Smooth muscle cell (in vitro differentiated cells): ENCODE data around the gene TXNDC5. TPM values are rescaled to one million over a fixed set of nuclear protein-coding genes. Genes with fewer than 3 reads are reported as not detected.

Experiments used
- DNase-seq: peaks from one replicate; lab custom pipeline; 2025; ENCODE audit not compliant: unreplicated experiment; lab: John Stamatoyannopoulos, UW
- H2AFZ ChIP-seq: fragments of 200-600 bp; sonication (generic); 2 replicates; pipeline ENCODE4 v1.6.0; 2016; ENCODE audit warnings: antibody characterized with exemption, low read depth, mild to moderate bottlenecking
- H3F3A ChIP-seq: fragments of 200-600 bp; sonication (generic); 2 replicates; pipeline ENCODE4 v1.6.0; 2017; ENCODE audit warnings: antibody characterized with exemption, low read depth
- H3K27ac ChIP-seq: fragments of 200-600 bp; sonication (generic); 2 replicates; pipeline ENCODE4 v1.5.1; 2016; ENCODE audit warnings: low read depth, mild to moderate bottlenecking
- H3K27me3 ChIP-seq: fragments of 200-600 bp; sonication (generic); 2 replicates; pipeline ENCODE4 v1.6.1; 2016; ENCODE audit warnings: low read depth, mild to moderate bottlenecking
- H3K36me3 ChIP-seq: fragments of 200-600 bp; sonication (generic); 2 replicates; pipeline ENCODE4 v1.5.1; 2016; ENCODE audit warnings: low read depth
- H3K4me1 ChIP-seq: fragments of 200-600 bp; sonication (generic); 2 replicates; pipeline ENCODE4 v1.5.1; 2016; ENCODE audit warnings: low read depth
- H3K4me2 ChIP-seq: fragments of 200-600 bp; sonication (generic); 2 replicates; pipeline ENCODE4 v1.6.0; 2016; ENCODE audit warnings: mild to moderate bottlenecking
- H3K4me3 ChIP-seq: fragments of 200-600 bp; sonication (generic); 2 replicates; pipeline ENCODE4 v1.5.1; 2016; ENCODE audit warnings: mild to moderate bottlenecking
- H3K79me2 ChIP-seq: fragments of 200-600 bp; sonication (generic); 2 replicates; pipeline ENCODE4 v1.6.0; 2016; ENCODE audit warnings: low read depth, mild to moderate bottlenecking
- H3K9ac ChIP-seq: fragments of 200-600 bp; sonication (generic); 2 replicates; pipeline ENCODE4 v1.6.0; 2016; ENCODE audit warnings: low read depth
- H3K9me3 ChIP-seq: fragments of 200-600 bp; sonication (generic); replicated peaks from 2 replicates; pipeline ENCODE4 v1.5.1; 2016; ENCODE audit warnings: low read depth
- H4K20me1 ChIP-seq: fragments of 200-600 bp; sonication (generic); 2 replicates; pipeline ENCODE4 v1.6.0; 2016; ENCODE audit warnings: low read depth
- WGBS: methylation state at CpG from one replicate; pipeline ENCODE4 v1.1.7; 2016; ENCODE audit warnings: low lambda C conversion rate; 5-methylcytosine and 5-hydroxymethylcytosine counted together
- polyA plus RNA-seq: library from polyadenylated mRNA; unstranded; fragments of >200 nt; fragmentation: Nextera tagmentation; extraction: Ambion mirVana; gene quantifications from 2 replicates; pipeline ENCODE4 v1.2.1, GENCODE V29; 2016
- total RNA-seq: library from RNA; depleted of rRNA; stranded (reverse); fragments of >200 nt; gene quantifications from 2 replicates; pipeline ENCODE4 v1.2.3, GENCODE V29; 2014
- TF ChIP-seq, protein P1 (sequence below): fragments of 200-600 bp; sonication (generic); IDR thresholded peaks from 2 replicates; pipeline ENCODE4 v1.5.1; 2017; ENCODE audit warnings: borderline replicate concordance, mild to moderate bottlenecking, antibody characterized with exemption; ENCODE audit not compliant: insufficient read depth, poor library complexity, severe bottlenecking

TXNDC5 gene
- total and polyA plus RNA-seq, 2 experiments from 2014 or later = 448 to 576 TPM

- H3K4me2 ChIP-seq = peak overlapping the region; percentile 64
- H3K79me2 ChIP-seq = no peaks in the 10 kb centered on the region
- peak overlapping the region; percentile 44 for H2AFZ ChIP-seq
- no peaks in the 10 kb centered on the region for H3K9me3 ChIP-seq
- peak overlapping the region; percentile 70 for H3K27ac ChIP-seq
- H3K4me1 ChIP-seq = peaks cover 11% of the 10 kb centered on the region
- no peaks in the 10 kb centered on the region for H3K27me3 ChIP-seq
- TF ChIP-seq, protein P1, sequence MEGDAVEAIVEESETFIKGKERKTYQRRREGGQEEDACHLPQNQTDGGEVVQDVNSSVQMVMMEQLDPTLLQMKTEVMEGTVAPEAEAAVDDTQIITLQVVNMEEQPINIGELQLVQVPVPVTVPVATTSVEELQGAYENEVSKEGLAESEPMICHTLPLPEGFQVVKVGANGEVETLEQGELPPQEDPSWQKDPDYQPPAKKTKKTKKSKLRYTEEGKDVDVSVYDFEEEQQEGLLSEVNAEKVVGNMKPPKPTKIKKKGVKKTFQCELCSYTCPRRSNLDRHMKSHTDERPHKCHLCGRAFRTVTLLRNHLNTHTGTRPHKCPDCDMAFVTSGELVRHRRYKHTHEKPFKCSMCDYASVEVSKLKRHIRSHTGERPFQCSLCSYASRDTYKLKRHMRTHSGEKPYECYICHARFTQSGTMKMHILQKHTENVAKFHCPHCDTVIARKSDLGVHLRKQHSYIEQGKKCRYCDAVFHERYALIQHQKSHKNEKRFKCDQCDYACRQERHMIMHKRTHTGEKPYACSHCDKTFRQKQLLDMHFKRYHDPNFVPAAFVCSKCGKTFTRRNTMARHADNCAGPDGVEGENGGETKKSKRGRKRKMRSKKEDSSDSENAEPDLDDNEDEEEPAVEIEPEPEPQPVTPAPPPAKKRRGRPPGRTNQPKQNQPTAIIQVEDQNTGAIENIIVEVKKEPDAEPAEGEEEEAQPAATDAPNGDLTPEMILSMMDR = no peak
- no peaks in the 10 kb centered on the region for H3F3A ChIP-seq
- H3K4me3 ChIP-seq = no peak overlapping the region
- no peaks in the 10 kb centered on the region for H4K20me1 ChIP-seq
- no peaks in the 10 kb centered on the region for H3K36me3 ChIP-seq
- WGBS = 47% methylated on average over 11 of the region's 11 CpGs
- peak overlapping the region; percentile 21 for H3K9ac ChIP-seq
- no peak for DNase-seq
These were observed 28.7 kb upstream of the TXNDC5 start for GRCh38 chr6:7939184-7939863.

- Histone ChIP-seq H2AFZ (no peak overlapping the region), H3K4me2 (peak overlapping the region; percentile 64), H3K79me2 (no peaks in the 10 kb centered on the region), H3K9me3 (no peaks in the 10 kb centered on the region), H4K20me1 (no peaks in the 10 kb centered on the region), H3K27me3 (no peaks in the 10 kb centered on the region), H3K36me3 (no peaks in the 10 kb centered on the region), H3K4me3 (no peak overlapping the region), H3K4me1 (peaks cover 11% of the 10 kb centered on the region), H3F3A (no peaks in the 10 kb centered on the region), H3K27ac (peak overlapping the region; percentile 70), H3K9ac (peak overlapping the region; percentile 21)
- WGBS = 97% methylated on average over 4 of the region's 4 CpGs
- TF ChIP-seq, protein P1 = no peak
- DNase-seq = no peak
These were observed 28.1 kb upstream of the TXNDC5 start for GRCh38 chr6:7938562-7939183.

DNA sequence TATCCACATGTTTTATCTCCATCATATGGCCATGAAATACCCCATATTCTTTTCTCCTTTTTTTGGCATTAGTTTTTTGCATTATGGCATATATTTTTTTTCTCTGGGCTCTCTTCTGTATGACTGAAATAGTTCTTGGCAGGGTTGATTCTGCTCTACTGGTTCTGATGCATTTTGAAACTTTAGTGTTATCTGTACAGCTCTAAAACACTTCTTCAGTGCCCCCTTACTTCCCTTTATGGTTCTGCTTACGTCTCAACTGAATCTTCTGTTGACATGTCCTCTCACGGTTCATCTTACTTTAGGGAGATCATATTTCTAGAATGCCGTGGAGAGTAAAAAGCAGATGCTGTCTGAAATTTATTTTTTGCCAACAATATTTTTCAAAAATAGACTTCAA lies 23.2 kb upstream of the TXNDC5 start:
- H3K27me3 ChIP-seq = no peaks in the 10 kb centered on the region
- H3K9ac ChIP-seq = no peak overlapping the region
- no peak overlapping the region for H3K27ac ChIP-seq
- H3K9me3 ChIP-seq = no peaks in the 10 kb centered on the region
- DNase-seq = no peak
- no peaks in the 10 kb centered on the region for H4K20me1 ChIP-seq
- H3K4me1 ChIP-seq = no peaks in the 10 kb centered on the region
- H3F3A ChIP-seq = no peaks in the 10 kb centered on the region
- no peak overlapping the region for H3K4me3 ChIP-seq
- no peak overlapping the region for H2AFZ ChIP-seq
- no peaks in the 10 kb centered on the region for H3K79me2 ChIP-seq
- H3K4me2 ChIP-seq = no peak overlapping the region
- H3K36me3 ChIP-seq = no peaks in the 10 kb centered on the region
- TF ChIP-seq, protein P1 = no peak
- 67% methylated on average over 3 of the region's 3 CpGs for WGBS

DNA sequence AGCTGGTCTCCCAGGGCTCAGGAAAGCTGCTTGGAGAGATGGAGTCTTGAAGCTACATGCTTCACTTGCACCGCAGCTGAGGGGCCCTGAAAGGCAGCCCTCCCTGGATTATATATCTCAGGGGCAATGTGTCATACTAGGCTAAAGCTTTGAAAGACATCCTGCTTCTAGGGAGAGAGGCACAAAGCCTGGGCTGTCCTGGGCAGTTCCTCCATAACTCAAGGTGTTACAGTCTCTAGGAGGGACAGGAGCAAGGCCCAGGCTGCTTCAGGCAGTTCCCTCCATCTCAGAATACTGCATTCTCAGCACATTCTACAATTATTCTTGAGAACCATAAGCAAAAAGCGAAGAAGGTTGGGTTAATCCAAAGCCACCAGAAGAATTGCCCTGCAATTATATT lies 22.0 kb upstream of the TXNDC5 start:
- Histone ChIP-seq H3K36me3 (no peaks in the 10 kb centered on the region), H3F3A (no peaks in the 10 kb centered on the region), H2AFZ (no peak overlapping the region), H3K4me1 (no peaks in the 10 kb centered on the region), H3K9me3 (no peaks in the 10 kb centered on the region), H3K27ac (no peak overlapping the region), H3K9ac (no peak overlapping the region), H3K4me2 (no peak overlapping the region), H3K79me2 (no peaks in the 10 kb centered on the region), H3K4me3 (no peak overlapping the region), H3K27me3 (no peaks in the 10 kb centered on the region), H4K20me1 (no peaks in the 10 kb centered on the region)
- 83% methylated on average over 2 of the region's 2 CpGs for WGBS
- no peak for DNase-seq
- TF ChIP-seq, protein P1 = no peak
